SK-N-MC (cell line): ENCODE data around the gene SERGEF.

Experiments
- DNase-seq: peaks from one replicate; pipeline ENCODE4 v3.0.0-alpha.2; 2011; ENCODE audit warnings: low read depth, low spot score
- H3K27ac ChIP-seq: fragments of 200-600 bp; sonication (generic); 2 replicates; pipeline ENCODE4 v1.5.1; 2016; ENCODE audit warnings: mixed run types
- H3K36me3 ChIP-seq: fragments of 200-600 bp; sonication (generic); 2 replicates; pipeline ENCODE4 v1.6.1; 2017; ENCODE audit warnings: antibody characterized with exemption, low read length, mixed read lengths; ENCODE audit not compliant: insufficient read depth
- H3K4me3 ChIP-seq: fragments of 200-600 bp; sonication (generic); 2 replicates; pipeline ENCODE4 v1.5.1; 2016
- H3K9ac ChIP-seq: fragments of 200-600 bp; sonication (generic); 2 replicates; pipeline ENCODE4 v1.8.0; 2017; ENCODE audit warnings: mixed run types, mixed read lengths; ENCODE audit not compliant: insufficient read length
- H3K9me3 ChIP-seq: fragments of 200-600 bp; sonication (generic); 2 replicates; pipeline ENCODE4 v1.6.1; 2017; ENCODE audit warnings: low read depth, mild to moderate bottlenecking, antibody characterized with exemption, low read length, moderate library complexity, mixed read lengths
- EZH2 ChIP-seq: fragments of 200-600 bp; sonication (generic); IDR thresholded peaks from one replicate; pipeline ENCODE4 v1.6.1; 2017; ENCODE audit warnings: antibody characterized with exemption
- FOXP2 ChIP-seq: optimal IDR thresholded peaks from 2 replicates; pipeline ENCODE3; 2011; ENCODE audit warnings: mild to moderate bottlenecking, moderate library complexity; ENCODE audit not compliant: insufficient read depth; ENCODE audit errors: extremely low read length, control extremely low read depth
- POLR2AphosphoS5 ChIP-seq: IDR thresholded peaks from 2 replicates; pipeline ENCODE4 v1.6.1; 2012; ENCODE audit warnings: mild to moderate bottlenecking, low read depth, low read length, borderline replicate concordance

The SERGEF gene

DNA sequence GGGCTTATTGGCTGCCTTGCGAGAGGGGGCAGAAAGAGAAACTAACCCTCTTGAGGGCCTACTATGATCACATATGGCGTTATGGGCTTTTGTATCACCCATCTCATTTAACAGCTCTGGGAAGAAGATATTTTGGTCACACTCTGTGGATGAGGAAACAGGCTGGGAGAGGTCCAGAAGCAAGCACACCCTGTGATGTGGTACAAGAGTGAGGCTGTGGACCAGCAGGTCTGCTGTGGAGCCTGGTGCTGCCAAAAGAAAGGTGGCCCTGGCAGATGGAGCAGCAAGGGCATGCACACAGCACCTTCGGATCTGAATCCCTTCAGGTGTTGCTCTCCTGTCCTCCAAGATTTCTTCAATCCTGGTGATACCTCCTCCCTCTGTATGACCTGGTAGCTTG lies 214.1 kb downstream of the SERGEF start:
- H3K4me3 ChIP-seq, result no peak overlapping the region
- no peak overlapping the region for H3K27ac ChIP-seq
- no peaks in the 10 kb centered on the region for H3K9me3 ChIP-seq
- TF ChIP-seq POLR2AphosphoS5 (no peak), FOXP2 (no peak), EZH2 (no peak)
- DNase-seq, result no peak
- no peaks in the 10 kb centered on the region for H3K36me3 ChIP-seq
- H3K9ac ChIP-seq, result no peak overlapping the region

DNA sequence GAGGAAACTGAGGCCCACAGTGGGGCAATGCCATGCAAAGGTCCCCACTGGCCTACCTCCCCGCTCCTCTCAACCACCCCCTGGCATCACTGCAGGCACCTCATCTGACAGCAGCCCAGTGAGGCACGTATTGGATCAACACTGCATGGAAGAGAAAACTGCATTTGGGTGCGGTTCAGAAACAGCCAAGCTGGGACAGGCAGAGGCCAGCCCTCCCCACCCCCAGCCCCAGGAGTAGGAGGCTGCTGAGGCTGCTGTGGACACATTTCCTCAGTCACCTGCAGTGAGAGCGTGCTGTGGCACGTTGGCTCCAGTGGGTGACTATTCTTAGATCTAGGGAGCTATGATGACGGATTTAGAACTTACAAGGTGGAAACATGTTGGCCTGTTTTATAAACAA lies 214.6 kb downstream of the SERGEF start:
- Histone ChIP-seq H3K27ac (no peak overlapping the region), H3K4me3 (no peak overlapping the region), H3K9ac (no peak overlapping the region), H3K9me3 (no peaks in the 10 kb centered on the region), H3K36me3 (no peaks in the 10 kb centered on the region)
- TF ChIP-seq EZH2 (no peak), POLR2AphosphoS5 (no peak), FOXP2 (no peak)
- DNase-seq, result no peak

DNA sequence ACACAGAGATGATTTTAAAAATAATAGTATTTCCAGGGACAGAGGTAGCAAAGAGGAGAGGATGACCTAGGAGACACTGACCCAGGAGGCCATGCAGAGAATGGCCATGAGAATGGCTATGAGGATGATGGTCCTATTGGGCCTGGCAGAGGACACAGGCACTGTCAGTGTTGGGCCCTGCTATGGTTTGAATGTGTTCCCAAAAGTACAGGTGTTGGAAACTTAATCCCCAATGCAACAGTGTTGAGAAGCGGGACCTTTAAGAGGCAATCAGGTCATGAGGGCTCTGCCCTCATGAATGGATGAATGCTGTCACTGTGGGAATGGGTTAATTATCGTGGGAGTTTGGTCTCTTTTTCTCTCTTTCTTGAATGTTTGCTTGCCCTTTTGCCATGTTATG lies 216.7 kb downstream of the SERGEF start:
- Histone ChIP-seq H3K4me3 (no peak overlapping the region), H3K36me3 (no peaks in the 10 kb centered on the region), H3K27ac (no peak overlapping the region), H3K9ac (no peak overlapping the region), H3K9me3 (no peaks in the 10 kb centered on the region)
- DNase-seq, result no peak
- TF ChIP-seq FOXP2 (no peak), EZH2 (no peak), POLR2AphosphoS5 (no peak)

DNA sequence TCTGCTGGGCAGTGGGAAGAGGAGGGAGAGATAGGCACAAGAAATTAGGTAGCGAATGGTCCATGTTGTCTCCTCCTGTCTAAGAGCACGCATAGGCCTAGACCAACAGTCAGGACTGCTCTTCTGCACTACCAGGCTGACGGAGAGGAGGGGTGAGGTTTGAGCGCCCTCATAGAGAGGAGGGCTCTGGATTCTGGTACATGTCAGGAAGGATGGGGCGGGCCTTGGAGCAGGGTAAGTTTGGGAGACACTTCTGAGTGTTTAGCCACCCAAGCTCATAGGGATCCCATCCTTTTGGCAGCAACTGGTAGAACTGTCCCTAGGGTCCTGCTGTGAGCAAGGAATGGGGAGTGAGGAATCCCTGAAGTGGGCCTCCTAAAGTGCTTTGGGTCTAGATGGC lies 217.9 kb downstream of the SERGEF start:
- no peak for DNase-seq
- Histone ChIP-seq H3K4me3 (no peak overlapping the region), H3K27ac (no peak overlapping the region), H3K36me3 (no peaks in the 10 kb centered on the region), H3K9ac (no peak overlapping the region), H3K9me3 (no peaks in the 10 kb centered on the region)
- TF ChIP-seq FOXP2, result no peak
- TF ChIP-seq EZH2, result no peak
- no peak for TF ChIP-seq POLR2AphosphoS5

DNA sequence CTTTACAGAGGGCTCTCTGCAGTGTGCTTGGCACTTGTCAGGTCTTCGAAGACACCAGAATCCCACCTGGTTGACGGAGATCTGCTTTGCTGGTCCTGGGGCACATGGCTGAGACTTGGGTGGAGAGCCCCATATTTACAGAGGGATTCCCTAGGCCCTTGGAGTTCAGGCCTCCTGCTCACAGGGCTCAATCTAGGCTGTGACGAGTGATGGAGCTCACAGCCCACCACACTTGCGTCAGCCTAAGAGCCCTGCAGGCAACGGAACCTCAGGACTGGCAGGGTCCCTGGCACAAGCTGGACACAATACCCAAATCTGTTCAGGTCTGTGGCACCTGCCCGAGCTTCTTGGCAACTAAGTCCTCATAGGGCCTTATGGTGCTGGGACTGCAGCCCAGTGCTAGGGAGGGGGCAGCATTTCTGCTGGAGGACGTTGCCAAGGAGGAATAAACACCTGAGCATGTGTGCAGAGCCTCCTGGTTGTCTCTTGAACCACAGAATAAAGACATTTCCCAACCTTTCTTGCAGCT lies 219.1 kb downstream of the SERGEF start:
- no peak overlapping the region for H3K4me3 ChIP-seq
- TF ChIP-seq EZH2 (no peak), POLR2AphosphoS5 (no peak), FOXP2 (no peak)
- no peak overlapping the region for H3K27ac ChIP-seq
- no peak for DNase-seq
- no peak overlapping the region for H3K9ac ChIP-seq
- no peaks in the 10 kb centered on the region for H3K36me3 ChIP-seq
- no peaks in the 10 kb centered on the region for H3K9me3 ChIP-seq

DNA sequence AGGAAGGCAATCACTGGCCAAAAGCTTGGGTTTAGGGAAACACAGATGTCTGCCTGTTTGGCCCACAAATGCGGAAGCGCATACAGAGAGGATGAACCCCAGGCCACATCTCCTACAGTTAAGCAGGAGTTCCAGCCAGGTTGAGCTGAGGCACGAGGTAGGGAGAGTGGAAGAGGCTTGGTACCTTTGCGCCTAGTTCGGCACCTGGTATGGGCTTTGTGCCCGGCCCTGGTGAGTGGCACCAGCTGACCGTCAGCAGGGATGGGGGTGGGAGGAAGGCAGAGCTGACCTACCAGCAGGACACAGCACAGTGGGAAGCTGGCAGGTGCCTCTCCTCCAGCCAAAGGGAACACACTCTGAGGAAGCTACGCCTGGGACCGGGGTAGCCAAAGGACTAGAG lies 220.7 kb downstream of the SERGEF start:
- no peak overlapping the region for H3K4me3 ChIP-seq
- TF ChIP-seq POLR2AphosphoS5 (no peak), FOXP2 (no peak), EZH2 (no peak)
- H3K9ac ChIP-seq, result no peak overlapping the region
- no peaks in the 10 kb centered on the region for H3K9me3 ChIP-seq
- no peak for DNase-seq
- no peak overlapping the region for H3K27ac ChIP-seq
- H3K36me3 ChIP-seq, result no peaks in the 10 kb centered on the region

DNA sequence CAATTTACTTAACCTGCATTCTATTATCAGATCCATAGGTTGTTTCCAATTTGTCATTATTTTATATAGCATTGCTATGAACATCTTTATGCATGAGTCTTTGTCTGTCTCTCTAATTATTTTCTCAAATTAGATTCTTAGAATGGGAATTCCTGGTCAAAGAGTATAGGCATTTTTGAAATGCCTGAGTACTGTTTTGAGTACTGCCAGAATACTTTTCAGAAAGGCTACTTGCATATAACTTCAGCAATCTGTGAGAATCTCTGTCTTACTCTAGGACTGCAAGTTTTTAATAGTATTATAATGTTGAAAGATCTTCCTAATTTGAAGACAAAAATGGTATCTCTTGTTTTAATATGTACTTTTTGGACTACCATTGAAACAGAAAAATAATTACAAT lies 221.7 kb downstream of the SERGEF start:
- TF ChIP-seq POLR2AphosphoS5 (no peak), EZH2 (no peak), FOXP2 (no peak)
- H3K9ac ChIP-seq, result no peak overlapping the region
- H3K4me3 ChIP-seq, result no peak overlapping the region
- H3K27ac ChIP-seq, result no peak overlapping the region
- no peaks in the 10 kb centered on the region for H3K9me3 ChIP-seq
- no peak for DNase-seq
- no peaks in the 10 kb centered on the region for H3K36me3 ChIP-seq

DNA sequence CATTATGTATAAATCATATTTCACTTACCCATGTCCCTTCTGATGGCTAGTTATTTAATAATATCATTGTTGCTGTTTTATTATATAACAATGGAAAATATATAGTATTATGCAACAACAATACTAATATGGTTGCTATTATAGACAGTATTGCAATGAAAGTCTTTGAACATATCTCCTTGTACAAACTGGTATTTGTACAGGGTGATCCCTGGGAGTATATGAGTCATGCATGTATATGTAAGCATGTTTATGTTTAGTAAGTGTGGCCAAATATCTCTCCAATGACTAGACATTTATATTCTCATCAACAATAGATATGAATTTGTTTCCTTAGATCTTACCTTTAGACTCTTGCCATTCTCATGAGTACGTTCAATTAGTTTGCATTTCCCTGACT lies 222.4 kb downstream of the SERGEF start:
- no peak for DNase-seq
- Histone ChIP-seq H3K36me3 (no peaks in the 10 kb centered on the region), H3K27ac (no peak overlapping the region), H3K9ac (no peak overlapping the region), H3K9me3 (no peaks in the 10 kb centered on the region), H3K4me3 (no peak overlapping the region)
- no peak for TF ChIP-seq POLR2AphosphoS5
- TF ChIP-seq FOXP2, result no peak
- TF ChIP-seq EZH2, result no peak

DNA sequence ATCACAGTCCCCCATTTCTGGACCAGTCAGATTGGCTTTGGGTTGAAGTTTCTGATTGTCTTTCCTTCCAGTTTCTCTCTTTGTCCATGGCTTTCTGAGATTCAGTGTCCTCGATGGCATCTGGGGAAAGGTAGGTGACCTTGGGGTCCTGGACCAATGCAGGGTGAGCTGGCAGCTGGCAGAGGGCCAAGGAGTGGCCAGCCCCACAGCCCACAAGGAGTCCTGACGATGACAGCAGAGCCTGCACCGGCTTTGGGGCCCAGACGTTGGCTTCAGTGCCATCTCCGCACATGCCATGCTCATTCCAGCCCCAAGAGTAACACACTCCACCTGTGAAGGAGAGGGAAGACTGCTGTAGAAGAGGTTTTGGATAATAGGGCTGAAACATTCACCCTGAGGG lies 224.8 kb downstream of the SERGEF start:
- H3K9ac ChIP-seq, result no peak overlapping the region
- no peak overlapping the region for H3K27ac ChIP-seq
- no peak overlapping the region for H3K4me3 ChIP-seq
- TF ChIP-seq EZH2 (no peak), POLR2AphosphoS5 (no peak), FOXP2 (no peak)
- DNase-seq, result no peak
- no peaks in the 10 kb centered on the region for H3K36me3 ChIP-seq
- H3K9me3 ChIP-seq, result no peaks in the 10 kb centered on the region
